Kidney (tissue), 14 donors: ENCODE data around the gene SAV1. TPM values are rescaled to one million over a fixed set of nuclear protein-coding genes. Genes with fewer than 3 reads are reported as not detected.
"Not testable (repeated sequence)": the region's sequence is repeated elsewhere in the genome, so short reads cannot be mapped to it uniquely, and the experiment has no call there.

Experiments used
- DNase-seq, 5 donors: peaks; one replicate each; pipeline ENCODE4 v3.0.0-alpha.2; 2013 to 2020
- FAIRE-seq: peaks from 2 replicates; lab custom pipeline; 2012; peaks lifted over from hg19 to GRCh38; lab: Jason Lieb, UNC
- H3K27ac ChIP-seq, 2 donors: one replicate each; pipeline ENCODE4 v1.7.0; 2013; ENCODE audit warnings: low read depth in 2 of 2, low read length in 2 of 2, inconsistent platforms in 1 of 2
- H3K27me3 ChIP-seq: one replicate; pipeline ENCODE4 v1.7.1; 2013; ENCODE audit warnings: low read length, inconsistent platforms; ENCODE audit not compliant: control insufficient read depth, insufficient read depth
- H3K36me3 ChIP-seq, 3 donors: one replicate each; pipeline versions ENCODE4 v1.7.0 to v1.7.1; 2013; ENCODE audit warnings: low read length in 3 of 3, control low read depth in 1 of 3, inconsistent platforms in 1 of 3; ENCODE audit not compliant: insufficient read depth in 3 of 3, control insufficient read depth in 2 of 3
- H3K4me1 ChIP-seq, 3 donors: one replicate each; pipeline versions ENCODE4 v1.7.0 to v1.7.1; 2013; ENCODE audit warnings: low read length in 3 of 3, inconsistent platforms in 1 of 3, low read depth in 1 of 3; ENCODE audit not compliant: control insufficient read depth in 2 of 3, insufficient read depth in 2 of 3
- H3K4me3 ChIP-seq, 3 donors: one replicate each; pipeline versions ENCODE4 v1.7.0 to v1.8.1; 2013; ENCODE audit warnings: low read length in 3 of 3, control low read depth in 1 of 3, inconsistent platforms in 1 of 3
- H3K9ac ChIP-seq, 3 donors: one replicate each; pipeline versions ENCODE4 v1.7.0 to v1.7.1; 2013; ENCODE audit warnings: low read length in 3 of 3, control low read depth in 1 of 3, inconsistent platforms in 1 of 3
- H3K9me3 ChIP-seq, 3 donors: one replicate each; pipeline versions ENCODE4 v1.7.0 to v1.7.1; 2013; ENCODE audit warnings: low read length in 3 of 3, control low read depth in 1 of 3, inconsistent platforms in 1 of 3; ENCODE audit not compliant: control insufficient read depth in 2 of 3, insufficient read depth in 1 of 3
- intact Hi-C: fragments of 100-400 bp; cut with DNase I; formaldehyde crosslinking; loops from one replicate; pipeline ENCODE4 v1.11.1; 2022
- polyA plus RNA-seq: library from polyadenylated mRNA; stranded (reverse); fragments of 350-450 nt; fragmentation: Illumina TruSeq; extraction: RNeasy Lipid Tissue Mini Kit (QIAGEN cat#74804); gene quantifications from one replicate; pipeline ENCODE4 v1.2.3, GENCODE V29; 2014; ENCODE audit warnings: low read depth, low replicate concordance; ENCODE audit not compliant: insufficient read depth
- total RNA-seq: library from RNA; stranded (reverse); fragmentation: NEBNext Ultra II Directional; extraction: Animal tissue kit (Norgen Biotek cat#: 25700); gene quantifications from one replicate; pipeline ENCODE4 v1.2.1, GENCODE V29; 2021
- TF ChIP-seq, protein P1 (sequence below): IDR thresholded peaks from 3 replicates; pipeline ENCODE4 v1.5.1; 2012; ENCODE audit warnings: mild to moderate bottlenecking, moderate library complexity, borderline replicate concordance; ENCODE audit not compliant: insufficient read depth; ENCODE audit errors: extremely low read depth
- donor health status: control.
- donor health status: control.
- donor health status: control.
- donor health status: control.
- donor health status: control.
- donor health status: DM: yes; HTN: yes; CAD: no.
- donor health status: Normal renal cell carcinoma (clear cell type).

Gene SAV1
- total and polyA plus RNA-seq, 2 donors from 2014 or later = 18.5 to 36.9 TPM

DNA sequence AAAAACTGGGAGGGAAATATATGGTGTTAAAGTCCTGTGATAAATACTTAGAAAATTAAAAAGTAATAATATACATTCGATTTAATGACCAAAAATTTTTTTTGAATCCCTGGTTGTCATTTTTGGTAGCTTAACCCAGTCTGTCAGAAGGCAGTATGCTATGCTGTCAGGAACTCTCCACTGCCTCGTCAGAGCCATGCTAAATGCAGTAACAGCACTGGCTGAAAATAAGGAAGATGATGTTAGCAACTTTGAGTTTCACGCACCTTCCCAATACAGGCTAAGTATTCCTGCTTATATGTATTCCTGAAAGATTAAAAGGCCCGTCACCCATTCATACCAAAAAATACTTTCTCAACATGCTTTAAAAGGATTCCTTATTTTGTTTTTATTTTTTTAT is 34.2 kb downstream of the SAV1 start:
- intact Hi-C loops = no loop called here
- H3K36me3 ChIP-seq = no peaks in the 10 kb centered on the region

DNA sequence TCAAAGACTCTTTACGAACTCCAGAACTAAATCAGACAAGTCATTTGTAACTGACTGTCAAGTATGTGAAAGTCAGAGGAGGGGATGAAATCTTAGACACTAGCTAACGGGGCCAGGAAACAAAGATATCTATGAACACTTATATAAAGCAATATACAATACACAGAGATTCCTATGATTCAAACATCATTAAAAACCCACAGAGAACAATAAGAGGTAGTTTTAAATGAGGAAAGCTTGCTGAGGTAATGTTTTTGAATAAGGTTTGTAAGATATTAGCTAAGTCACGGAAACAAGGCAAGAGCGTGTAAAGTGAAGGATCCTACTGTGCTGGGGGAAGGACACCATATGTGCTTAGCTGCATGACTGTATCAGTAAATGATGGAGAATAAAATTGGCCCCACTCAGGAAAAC is 36.7 kb downstream of the SAV1 start:
- Histone ChIP-seq H3K9ac (no peak overlapping the region), H3K4me3 (no peak overlapping the region), H3K36me3 (peaks cover 0 to 2% (median 0%) of the 10 kb centered on the region in 3 donors), H3K27me3 (no peaks in the 10 kb centered on the region), H3K9me3 (no peaks in the 10 kb centered on the region), H3K4me1 (no peaks in the 10 kb centered on the region), H3K27ac (no peak overlapping the region)
- TF ChIP-seq, protein P1, sequence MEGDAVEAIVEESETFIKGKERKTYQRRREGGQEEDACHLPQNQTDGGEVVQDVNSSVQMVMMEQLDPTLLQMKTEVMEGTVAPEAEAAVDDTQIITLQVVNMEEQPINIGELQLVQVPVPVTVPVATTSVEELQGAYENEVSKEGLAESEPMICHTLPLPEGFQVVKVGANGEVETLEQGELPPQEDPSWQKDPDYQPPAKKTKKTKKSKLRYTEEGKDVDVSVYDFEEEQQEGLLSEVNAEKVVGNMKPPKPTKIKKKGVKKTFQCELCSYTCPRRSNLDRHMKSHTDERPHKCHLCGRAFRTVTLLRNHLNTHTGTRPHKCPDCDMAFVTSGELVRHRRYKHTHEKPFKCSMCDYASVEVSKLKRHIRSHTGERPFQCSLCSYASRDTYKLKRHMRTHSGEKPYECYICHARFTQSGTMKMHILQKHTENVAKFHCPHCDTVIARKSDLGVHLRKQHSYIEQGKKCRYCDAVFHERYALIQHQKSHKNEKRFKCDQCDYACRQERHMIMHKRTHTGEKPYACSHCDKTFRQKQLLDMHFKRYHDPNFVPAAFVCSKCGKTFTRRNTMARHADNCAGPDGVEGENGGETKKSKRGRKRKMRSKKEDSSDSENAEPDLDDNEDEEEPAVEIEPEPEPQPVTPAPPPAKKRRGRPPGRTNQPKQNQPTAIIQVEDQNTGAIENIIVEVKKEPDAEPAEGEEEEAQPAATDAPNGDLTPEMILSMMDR = no peak
- DNase-seq (no peak), FAIRE-seq (no peak)
- intact Hi-C loops = no loop called here

More for the DNA sequence above, 34.2 kb downstream of the SAV1 start:
- Histone ChIP-seq H3K4me1 (no peaks in the 10 kb centered on the region), H3K27me3 (no peaks in the 10 kb centered on the region), H3K4me3 (no peak overlapping the region), H3K27ac (no peak overlapping the region), H3K9me3 (no peaks in the 10 kb centered on the region), H3K9ac (no peak overlapping the region)
- DNase-seq (no peak), FAIRE-seq (no peak)
- TF ChIP-seq, protein P1 = no peak

DNA sequence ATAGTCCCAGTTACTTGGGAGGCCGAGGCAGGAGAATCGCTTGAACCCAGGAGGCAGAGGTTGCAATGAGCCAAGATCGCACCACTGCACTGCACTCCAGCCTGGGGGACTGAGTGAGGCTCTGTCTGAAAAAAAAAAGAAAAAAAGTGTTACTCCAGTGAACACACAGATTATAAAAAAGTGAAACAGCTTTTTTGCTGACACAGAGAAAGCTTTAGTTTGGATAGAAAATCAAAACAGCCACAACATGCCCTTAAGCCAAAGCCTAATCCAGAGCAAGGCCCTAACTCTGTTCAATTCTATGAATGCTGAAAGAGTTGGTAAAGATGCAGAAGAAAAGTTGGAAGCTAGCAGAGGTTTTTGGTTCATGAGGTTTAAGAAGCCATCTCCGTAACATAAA is 43.2 kb downstream of the SAV1 start:
- FAIRE-seq, H3K4me3 ChIP-seq, intact Hi-C loops, H3K4me1 ChIP-seq, H3K27me3 ChIP-seq, H3K9ac ChIP-seq, DNase-seq, H3K27ac ChIP-seq, H3K9me3 ChIP-seq, H3K36me3 ChIP-seq: not testable (repeated sequence)

DNA sequence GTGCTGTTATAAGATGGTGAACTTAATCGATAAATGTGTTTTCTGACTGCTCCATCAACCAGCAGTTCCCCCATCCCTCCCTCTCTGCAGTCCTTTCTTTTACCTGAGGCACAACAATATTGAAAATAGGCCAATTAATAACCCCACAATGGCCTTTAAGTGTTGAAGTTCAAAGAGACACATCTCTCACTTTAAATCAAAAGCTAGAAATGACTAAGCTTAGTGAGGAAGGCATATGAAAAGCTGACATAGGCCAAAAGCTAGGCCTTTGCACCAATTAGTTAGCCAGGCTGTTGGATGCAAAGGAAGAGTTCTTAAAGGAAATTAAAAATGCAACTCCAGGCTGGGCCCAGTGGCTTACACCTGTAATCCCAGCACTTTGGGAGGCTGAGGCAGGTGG is 43.7 kb downstream of the SAV1 start:
- TF ChIP-seq, protein P1 = no peak
- no peak overlapping the region for H3K9ac ChIP-seq
- FAIRE-seq (no peak), DNase-seq (no peak)
- no peaks in the 10 kb centered on the region for H3K9me3 ChIP-seq
- H3K36me3 ChIP-seq = peaks cover 0 to 3% (median 0%) of the 10 kb centered on the region in 3 donors
- intact Hi-C loops = no loop called here
- H3K27me3 ChIP-seq = no peaks in the 10 kb centered on the region
- no peaks in the 10 kb centered on the region for H3K4me1 ChIP-seq
- H3K4me3 ChIP-seq = no peak overlapping the region
- H3K27ac ChIP-seq = no peak overlapping the region
